HepG2 (cell line): Measurements from ENCODE around the gene PGAP3. TPM values are rescaled to one million over a fixed set of nuclear protein-coding genes. Genes with fewer than 3 reads are reported as not detected.

ENCODE experiments used
- CBX5 ChIP-seq: sonication (generic); formaldehyde crosslinking; IDR thresholded peaks from 2 replicates; pipeline ENCODE4 v1.4.0; 2020; ENCODE audit warnings: missing genetic modification reagents, borderline replicate concordance
- CEBPZ ChIP-seq: IDR thresholded peaks from 2 replicates; pipeline ENCODE4 v1.6.1; 2012; ENCODE audit warnings: low read length, improper control_type of control experiment
- GLI4 ChIP-seq: sonication (generic); formaldehyde crosslinking; IDR thresholded peaks from 2 replicates; pipeline ENCODE4 v1.5.1; 2020; ENCODE audit warnings: missing genetic modification reagents, mild to moderate bottlenecking, moderate library complexity, borderline replicate concordance
- HNRNPL ChIP-seq: fragments of 200-400 bp; formaldehyde crosslinking; IDR thresholded peaks from 2 replicates; pipeline ENCODE4 v1.6.1; 2017; ENCODE audit warnings: mild to moderate bottlenecking, low read depth, low read length
- HOXA5 ChIP-seq: sonication (generic); formaldehyde crosslinking; IDR thresholded peaks from 2 replicates; pipeline ENCODE4 v1.4.0; 2020; ENCODE audit warnings: missing genetic modification reagents
- RXRA ChIP-seq: sonication (generic); formaldehyde crosslinking; IDR thresholded peaks from 2 replicates; pipeline ENCODE4 v1.5.1; 2020; ENCODE audit warnings: missing genetic modification reagents
- SRSF4 ChIP-seq: fragments of 200-400 bp; formaldehyde crosslinking; IDR thresholded peaks from one replicate; pipeline ENCODE4 v1.6.1; 2018; ENCODE audit warnings: mild to moderate bottlenecking, low read depth, low read length, moderate library complexity; ENCODE audit not compliant: poor library complexity, severe bottlenecking
- STAG1 ChIP-seq: sonication (generic); formaldehyde crosslinking; IDR thresholded peaks from 2 replicates; pipeline ENCODE4 v1.4.0; 2020; ENCODE audit warnings: missing genetic modification reagents
- TBL1XR1 ChIP-seq: fragments of 150-350 bp; IDR thresholded peaks from 2 replicates; pipeline ENCODE4 v1.6.1; 2014; ENCODE audit warnings: borderline replicate concordance, low read length; ENCODE audit not compliant: partially characterized antibody
- ZBTB40 ChIP-seq, 2 experiments: fragments of 450-650 bp in 1 of 2; sonication (generic) in 1 of 2; formaldehyde crosslinking in 1 of 2; IDR thresholded peaks; 2 replicates each; pipeline versions ENCODE4 v1.6.1 to v1.8.0; 2016 to 2022; ENCODE audit warnings: antibody characterized with exemption in 1 of 2, mild to moderate bottlenecking in 1 of 2, missing genetic modification reagents in 1 of 2
- ZBTB7B ChIP-seq: sonication (generic); formaldehyde crosslinking; IDR thresholded peaks from 2 replicates; pipeline ENCODE4 v1.4.0; 2020; ENCODE audit warnings: missing genetic modification reagents
- ZNF253 ChIP-seq: sonication (generic); formaldehyde crosslinking; IDR thresholded peaks from 2 replicates; pipeline ENCODE4 v1.8.0; 2022; ENCODE audit warnings: mild to moderate bottlenecking, missing genetic modification reagents, borderline replicate concordance
- ZNF256 ChIP-seq: sonication (generic); formaldehyde crosslinking; conservative IDR thresholded peaks from 2 replicates; pipeline ENCODE4 v1.4.0; 2020; ENCODE audit warnings: missing genetic modification reagents
- ZNF790 ChIP-seq: sonication (generic); formaldehyde crosslinking; IDR thresholded peaks from 2 replicates; pipeline ENCODE4 v1.8.0; 2022; ENCODE audit warnings: missing genetic modification reagents, mild to moderate bottlenecking, borderline replicate concordance
- polyA plus RNA-seq, 8 experiments: library from polyadenylated mRNA; depleted of rRNA in 3 of 8; stranded (reverse) in 7 of 8; unstranded in 1 of 8; fragments of >200 nt; fragmentation: Illumina TruSeq in 4 of 8; extraction: Trizol in 4 of 8; gene quantifications; 2 replicates each; pipeline versions ENCODE4 v1.2.1 to v1.2.3, GENCODE V29; 2011 to 2016; ENCODE audit warnings: low read depth in 4 of 8, missing spikeins in 1 of 8, mixed read lengths in 1 of 8; ENCODE audit not compliant: insufficient read depth in 1 of 8
- total RNA-seq, 5 experiments: library from RNA; depleted of rRNA; stranded (reverse); fragments of >200 nt; fragmentation: Illumina TruSeq; extraction: Trizol; gene quantifications; 2 replicates each; pipeline ENCODE4 v1.2.3, GENCODE V29; 2016; ENCODE audit warnings: low read depth in 1 of 5

Gene PGAP3
- total and polyA plus RNA-seq, 2 of the 13 experiments (the other 11 are each of a cell fraction or from before 2014, with no cell fraction given) = 11.9 to 14.6 TPM

- TF ChIP-seq ZBTB7B (no peak), GLI4 (CRISPR knock-in tag) (0 out of 2 replicates have a peak, but pooled peaks have one; percentile 2), ZNF790 (CRISPR knock-in tag) (no peak), HNRNPL (peak; percentile 91), SRSF4 (no peak), ZNF256 (0 out of 2 replicates have a peak, but pooled peaks have one; percentile 25), RXRA (CRISPR knock-in tag) (no peak; the same call in 1 of the 2 replicates), TBL1XR1 (no peak), CBX5 (CRISPR knock-in tag) (no peak), HOXA5 (CRISPR knock-in tag) (no peak), STAG1 (no peak), CEBPZ (no peak), ZNF253 (CRISPR knock-in tag) (peak; percentile 54; the same call in 1 of the 2 replicates), ZBTB40 (IDR thresholded peaks at IDR 0.05) (no peak), ZBTB40 (CRISPR knock-in tag; IDR thresholded peaks at IDR 0.05) (no peak)
Observed at GRCh38 chr17:39664581-39665561, 23.0 kb downstream of the PGAP3 start, which contains the start of gene TCAP (continued).
